IMR-90 (cell line): ENCODE data around the gene SLC8A3. TPM values are rescaled to one million over a fixed set of nuclear protein-coding genes. Genes with fewer than 3 reads are reported as not detected.

Source experiments
- ATAC-seq: fragments of 200-7000 bp; cut with Tn5 transposase; 2 replicates; pipeline ENCODE4 v1.9.1; 2020; ENCODE audit warnings: low read depth, mild to moderate bottlenecking, moderate library complexity
- BruUV-seq: library from RNA; stranded (reverse); fragments of 400-500 nt; replicated peaks from 2 replicates; lab custom pipeline; 2021; lab: Mats Ljungman, UMichigan
- CTCF ChIA-PET: fragments of 300-600 bp; formaldehyde crosslinking; extraction: SDS; loops from one replicate; lab custom pipeline; 2021; ENCODE audit warnings: antibody characterized with exemption; lab: Yijun Ruan, JAX
- POLR2A ChIA-PET: fragments of 300-600 bp; sonication (Branson Sonifier 250); formaldehyde crosslinking; loops from one replicate; lab custom pipeline; 2022; ENCODE audit warnings: antibody characterized with exemption; ENCODE audit not compliant: unreplicated experiment; lab: Charles Lee
- DNase-seq: peaks from one replicate; pipeline ENCODE4 v3.0.0; 2013
- H2AFZ ChIP-seq: replicated peaks from 2 replicates; pipeline ENCODE3; 2013; ENCODE audit warnings: low read length, mild to moderate bottlenecking; ENCODE audit not compliant: poor library complexity
- H2AK5ac ChIP-seq: 2 replicates; pipeline ENCODE4 v1.6.1; 2013; ENCODE audit warnings: low read depth, low read length, inconsistent platforms
- H2AK9ac ChIP-seq: replicated peaks from 2 replicates; pipeline ENCODE3; 2013; ENCODE audit warnings: mild to moderate bottlenecking, low read depth, low read length, moderate library complexity; ENCODE audit not compliant: poor library complexity
- H2BK120ac ChIP-seq: 2 replicates; pipeline ENCODE4 v1.6.1; 2013; ENCODE audit warnings: low read depth, low read length, inconsistent platforms
- H2BK15ac ChIP-seq: 3 replicates; pipeline ENCODE4 v1.6.1; 2013; ENCODE audit warnings: low read depth, low read length, inconsistent platforms
- H2BK20ac ChIP-seq: 2 replicates; pipeline ENCODE4 v1.6.1; 2013; ENCODE audit warnings: low read depth, mild to moderate bottlenecking, inconsistent platforms, low read length, moderate library complexity
- H2BK5ac ChIP-seq: 2 replicates; pipeline ENCODE4 v1.6.1; 2013; ENCODE audit warnings: mild to moderate bottlenecking, low read depth, low read length, inconsistent platforms; ENCODE audit not compliant: poor library complexity, severe bottlenecking
- H3K14ac ChIP-seq: replicated peaks from 2 replicates; pipeline ENCODE4 v1.6.1; 2013; ENCODE audit warnings: low read depth, low read length, inconsistent platforms
- H3K18ac ChIP-seq: 2 replicates; pipeline ENCODE4 v1.6.1; 2013; ENCODE audit warnings: low read depth, low read length, control low read depth
- H3K23ac ChIP-seq: 2 replicates; pipeline ENCODE4 v1.6.1; 2013; ENCODE audit warnings: low read depth, low read length, inconsistent platforms
- H3K27ac ChIP-seq: 2 replicates; pipeline ENCODE4 v1.5.1; 2013; ENCODE audit warnings: mild to moderate bottlenecking, control low read depth, low read length; ENCODE audit not compliant: insufficient read depth
- H3K27me3 ChIP-seq: 2 replicates; pipeline ENCODE4 v1.6.1; 2013; ENCODE audit warnings: low read length; ENCODE audit not compliant: control insufficient read depth, insufficient read depth
- H3K36me3 ChIP-seq: 2 replicates; pipeline ENCODE4 v1.6.1; 2013; ENCODE audit warnings: low read length, mixed read lengths; ENCODE audit not compliant: control insufficient read depth, insufficient read depth
- H3K4ac ChIP-seq: 2 replicates; pipeline ENCODE4 v1.6.1; 2013; ENCODE audit warnings: low read depth, low read length, inconsistent platforms
- H3K4me1 ChIP-seq: 2 replicates; pipeline ENCODE4 v1.6.1; 2013; ENCODE audit warnings: low read length, mixed read lengths; ENCODE audit not compliant: control insufficient read depth, insufficient read depth
- H3K4me2 ChIP-seq: 2 replicates; pipeline ENCODE4 v1.6.1; 2013; ENCODE audit warnings: low read depth, mild to moderate bottlenecking, control low read depth, low read length, moderate library complexity
- H3K4me3 ChIP-seq: 2 replicates; pipeline ENCODE4 v1.5.1; 2013; ENCODE audit warnings: low read depth, mild to moderate bottlenecking, control low read depth, low read length, moderate library complexity; ENCODE audit not compliant: insufficient read depth
- H3K56ac ChIP-seq: 2 replicates; pipeline ENCODE4 v1.6.1; 2013; ENCODE audit warnings: low read length, inconsistent platforms; ENCODE audit not compliant: insufficient read depth; ENCODE audit errors: extremely low read depth
- H3K79me1 ChIP-seq, 2 experiments: 2 replicates each; pipeline ENCODE4 v1.6.1; 2013; ENCODE audit warnings: low read length in 2 of 2, inconsistent platforms in 1 of 2, low read depth in 1 of 2
- H3K9ac ChIP-seq: 2 replicates; pipeline ENCODE4 v1.6.1; 2013; ENCODE audit warnings: low read depth, low read length, control low read depth
- H3K9me1 ChIP-seq: 2 replicates; pipeline ENCODE4 v1.6.1; 2013; ENCODE audit warnings: low read length, inconsistent platforms; ENCODE audit not compliant: insufficient read depth
- H3K9me3 ChIP-seq: 2 replicates; pipeline ENCODE4 v1.6.1; 2013; ENCODE audit warnings: low read length; ENCODE audit not compliant: control insufficient read depth, insufficient read depth
- H4K20me1 ChIP-seq: 2 replicates; pipeline ENCODE4 v1.6.1; 2013; ENCODE audit warnings: low read length, inconsistent platforms; ENCODE audit not compliant: insufficient read depth
- H4K5ac ChIP-seq: 2 replicates; pipeline ENCODE4 v1.6.1; 2013; ENCODE audit warnings: mild to moderate bottlenecking, low read depth, low read length, control low read depth
- H4K8ac ChIP-seq, 2 experiments: 2 replicates each; pipeline ENCODE4 v1.6.1; 2013; ENCODE audit warnings: low read depth in 2 of 2, low read length in 2 of 2, control low read depth in 1 of 2, inconsistent platforms in 1 of 2
- H4K91ac ChIP-seq: 2 replicates; pipeline ENCODE4 v1.6.1; 2013; ENCODE audit warnings: low read depth, low read length, inconsistent platforms; ENCODE audit not compliant: insufficient read depth
- BHLHE40 ChIP-seq: fragments of 150-350 bp; IDR thresholded peaks from 2 replicates; pipeline ENCODE4 v1.6.1; 2016; ENCODE audit warnings: mild to moderate bottlenecking, low read depth, low read length
- CHD1 ChIP-seq: IDR thresholded peaks from 2 replicates; pipeline ENCODE4 v1.6.1; 2012; ENCODE audit warnings: low read depth, low read length, improper control_type of control experiment
- FOS ChIP-seq: fragments of 150-350 bp; IDR thresholded peaks from 2 replicates; pipeline ENCODE4 v1.6.1; 2016; ENCODE audit warnings: low read depth, low read length
- MAFK ChIP-seq: IDR thresholded peaks from 2 replicates; pipeline ENCODE4 v1.6.1; 2012; ENCODE audit warnings: low read depth, low read length, improper control_type of control experiment
- POLR2A ChIP-seq: IDR thresholded peaks from 2 replicates; pipeline ENCODE4 v1.6.1; 2012; ENCODE audit warnings: mild to moderate bottlenecking, low read depth, low read length
- RCOR1 ChIP-seq: IDR thresholded peaks from 2 replicates; pipeline ENCODE4 v1.6.1; 2012; ENCODE audit warnings: mild to moderate bottlenecking, low read length, improper control_type of control experiment; ENCODE audit not compliant: insufficient replicate concordance
- WGBS, 2 experiments: methylation state at CpG; one replicate each; pipeline versions ENCODE4 v1.1.5 to v1.1.7; 2013; ENCODE audit warnings: missing lambda C conversion rate in 2 of 2; ENCODE audit not compliant: insufficient read length in 1 of 2; ENCODE audit errors: extremely low coverage in 2 of 2; 5-methylcytosine and 5-hydroxymethylcytosine counted together
- dilution Hi-C: fragments of 300-500 bp; cut with HindIII; formaldehyde crosslinking; loops from one replicate; pipeline ENCODE4 v1.14.3; 2018; ENCODE audit warnings: low sequenced_read_pairs; ENCODE audit not compliant: unreplicated experiment
- in situ Hi-C: fragments of 300-500 bp; cut with MboI; formaldehyde crosslinking; loops from 3 replicates; pipeline ENCODE4 v1.14.3; 2019; ENCODE audit warnings: low sequenced_read_pairs, inconsistent platforms, mixed read lengths
- intact Hi-C: fragments of 100-400 bp; cut with micrococcal nuclease; formaldehyde crosslinking; loops from 2 replicates; pipeline ENCODE4 v1.10.0; 2022
- polyA plus RNA-seq, 3 experiments: library from polyadenylated mRNA; depleted of rRNA; stranded (reverse); fragments of >200 nt; gene quantifications; 2 replicates each; pipeline ENCODE4 v1.2.3, GENCODE V29; 2012; ENCODE audit warnings: low replicate concordance in 1 of 3
- total RNA-seq: library from RNA; depleted of rRNA; stranded (reverse); fragments of >200 nt; gene quantifications from 2 replicates; pipeline ENCODE4 v1.2.3, GENCODE V29; 2012
- TF ChIP-seq, protein P1 (sequence below): fragments of 150-350 bp; IDR thresholded peaks from 2 replicates; pipeline ENCODE4 v1.6.1; 2017; ENCODE audit warnings: mild to moderate bottlenecking, antibody characterized with exemption, low read length, low read depth
- TF ChIP-seq, protein P2 (sequence below): conservative IDR thresholded peaks from 2 replicates; pipeline ENCODE4 v1.5.1; 2012; ENCODE audit warnings: mild to moderate bottlenecking, low read depth, low read length, improper control_type of control experiment

SLC8A3 gene
- total and polyA plus RNA-seq, 2 of the 4 experiments (the other 2 are of a cell fraction): under 0.01 TPM; not detected in 1

GRCh38 chr14:70034257-70034656 is 154.5 kb downstream of the SLC8A3 start:
- CTCF ChIA-PET: no interaction called here
- in situ Hi-C loops: no loop called here
- no peak for ATAC-seq

More at GRCh38 chr14:70034257-70034656, 154.5 kb downstream of the SLC8A3 start:
- DNase-seq: no peak
- Histone ChIP-seq H3K36me3 (peaks cover 3% of the 10 kb centered on the region; the same call in 1 of the 2 replicates), H2AFZ (no peak overlapping the region), H3K9me3 (no peaks in the 10 kb centered on the region), H3K14ac (no peak overlapping the region), H2BK15ac (no peak overlapping the region), H3K56ac (no peak overlapping the region), H3K18ac (no peak overlapping the region), H3K4me1 (0 out of 2 replicates have a peak, but pooled peaks cover 2% of the 10 kb centered on the region), H3K79me1 (no peaks in the 10 kb centered on the region), H2AK9ac (no peak overlapping the region), H4K5ac (no peak overlapping the region), H2BK120ac (no peak overlapping the region), H3K9me1 (no peaks in the 10 kb centered on the region), H2BK5ac (no peak overlapping the region), H2AK5ac (no peak overlapping the region), H4K8ac (no peak overlapping the region), H2BK20ac (no peak overlapping the region), H3K27me3 (no peaks in the 10 kb centered on the region), H3K4me3 (no peak overlapping the region), H3K9ac (no peak overlapping the region), H4K91ac (no peak overlapping the region), H3K27ac (no peak overlapping the region), H3K4me2 (no peak overlapping the region), H3K23ac (no peak overlapping the region), H3K4ac (no peak overlapping the region), H4K20me1 (no peaks in the 10 kb centered on the region; the same call in 1 of the 2 replicates)
- dilution Hi-C loops (no loop called here), intact Hi-C loops (no loop called here)
- no TSS peak for BruUV-seq
- no CpG with 5 or more reads among the region's 3 CpGs for WGBS, 2 experiments
- TF ChIP-seq POLR2A (no peak), MAFK (no peak), RCOR1 (no peak), CHD1 (no peak), FOS (no peak), BHLHE40 (no peak)
- TF ChIP-seq, protein P1, sequence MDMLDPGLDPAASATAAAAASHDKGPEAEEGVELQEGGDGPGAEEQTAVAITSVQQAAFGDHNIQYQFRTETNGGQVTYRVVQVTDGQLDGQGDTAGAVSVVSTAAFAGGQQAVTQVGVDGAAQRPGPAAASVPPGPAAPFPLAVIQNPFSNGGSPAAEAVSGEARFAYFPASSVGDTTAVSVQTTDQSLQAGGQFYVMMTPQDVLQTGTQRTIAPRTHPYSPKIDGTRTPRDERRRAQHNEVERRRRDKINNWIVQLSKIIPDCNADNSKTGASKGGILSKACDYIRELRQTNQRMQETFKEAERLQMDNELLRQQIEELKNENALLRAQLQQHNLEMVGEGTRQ: no peak
- TF ChIP-seq, protein P2, sequence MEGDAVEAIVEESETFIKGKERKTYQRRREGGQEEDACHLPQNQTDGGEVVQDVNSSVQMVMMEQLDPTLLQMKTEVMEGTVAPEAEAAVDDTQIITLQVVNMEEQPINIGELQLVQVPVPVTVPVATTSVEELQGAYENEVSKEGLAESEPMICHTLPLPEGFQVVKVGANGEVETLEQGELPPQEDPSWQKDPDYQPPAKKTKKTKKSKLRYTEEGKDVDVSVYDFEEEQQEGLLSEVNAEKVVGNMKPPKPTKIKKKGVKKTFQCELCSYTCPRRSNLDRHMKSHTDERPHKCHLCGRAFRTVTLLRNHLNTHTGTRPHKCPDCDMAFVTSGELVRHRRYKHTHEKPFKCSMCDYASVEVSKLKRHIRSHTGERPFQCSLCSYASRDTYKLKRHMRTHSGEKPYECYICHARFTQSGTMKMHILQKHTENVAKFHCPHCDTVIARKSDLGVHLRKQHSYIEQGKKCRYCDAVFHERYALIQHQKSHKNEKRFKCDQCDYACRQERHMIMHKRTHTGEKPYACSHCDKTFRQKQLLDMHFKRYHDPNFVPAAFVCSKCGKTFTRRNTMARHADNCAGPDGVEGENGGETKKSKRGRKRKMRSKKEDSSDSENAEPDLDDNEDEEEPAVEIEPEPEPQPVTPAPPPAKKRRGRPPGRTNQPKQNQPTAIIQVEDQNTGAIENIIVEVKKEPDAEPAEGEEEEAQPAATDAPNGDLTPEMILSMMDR: no peak
- POLR2A ChIA-PET: no interaction called here
